ENCODE results near the gene GGT5. TPM values are rescaled to one million over a fixed set of nuclear protein-coding genes. Genes with fewer than 3 reads are reported as not detected.
"Not testable (repeated sequence)": the region's sequence is repeated elsewhere in the genome, so short reads cannot be mapped to it uniquely, and the experiment has no call there.

Gene GGT5
- total RNA-seq, 1 experiment from 2014 or later = 0.20 TPM

GRCh38 chr22:24249413-24249812, 4.5 kb upstream of the GGT5 start:
- POLR2A ChIA-PET; H3K36me3 Mint-ChIP-seq; ATAC-seq; DNase-seq (ENCODE audit: low spot score); H3K9me3 Mint-ChIP-seq; H3K27me3 Mint-ChIP-seq (ENCODE audit: low read depth); CTCF ChIA-PET; H3K4me1 Mint-ChIP-seq; H3K27ac Mint-ChIP-seq; H3K4me3 Mint-ChIP-seq: not testable (repeated sequence)

- H3K4me3 Mint-ChIP-seq; H3K4me1 Mint-ChIP-seq; DNase-seq (ENCODE audit: low spot score); ATAC-seq; H3K27ac Mint-ChIP-seq; POLR2A ChIA-PET; H3K27me3 Mint-ChIP-seq (ENCODE audit: low read depth); H3K9me3 Mint-ChIP-seq; H3K36me3 Mint-ChIP-seq: not testable (repeated sequence)
- CTCF ChIA-PET = interaction anchor here (2.0 kb wide), 1 partner anchor 59 kb away, joined by 62 read pairs; no protein-coding TSS in a partner anchor
These were observed 3.7 kb upstream of the GGT5 start for GRCh38 chr22:24248611-24249010.

GRCh38 chr22:24247564-24248344, 2.9 kb upstream of the GGT5 start:
- Mint-ChIP-seq H3K9me3 (no peaks in the 10 kb centered on the region), H3K36me3 (no peaks in the 10 kb centered on the region), H3K27ac (no peak overlapping the region), H3K27me3 (ENCODE audit: low read depth) (no peaks in the 10 kb centered on the region), H3K4me3 (no peak overlapping the region), H3K4me1 (peaks cover 13% of the 10 kb centered on the region)
- POLR2A ChIA-PET = no interaction called here
- CTCF ChIA-PET = interaction anchor here (0.6 to 2.0 kb wide), 19 partner anchors 11 to 1005 kb away, joined by 3 to 62 read pairs (median 3); partner anchors contain the start of gene SUSD2
- ATAC-seq (peak; percentile 100), DNase-seq (ENCODE audit: low spot score) (peak; percentile 91)
- TF ChIP-seq USF2 (CRISPR knock-in tag; IDR thresholded peaks at IDR 0.05) (peak; percentile 70), NFE2L1 (CRISPR knock-in tag; IDR thresholded peaks at IDR 0.05) (0 out of 2 replicates have a peak, but pooled peaks have one; percentile 31), ATF3 (CRISPR knock-in tag; conservative IDR thresholded peaks at IDR 0.05) (no peak), PRRX2 (CRISPR knock-in tag; IDR thresholded peaks at IDR 0.05) (no peak), ATF2 (CRISPR knock-in tag; IDR thresholded peaks at IDR 0.05; ENCODE audit: borderline replicate concordance, low read depth) (no peak), MAX (CRISPR knock-in tag; IDR thresholded peaks at IDR 0.05) (peak; percentile 85), ETV6 (CRISPR knock-in tag; IDR thresholded peaks at IDR 0.05) (peak; percentile 63; the same call in 1 of the 2 replicates), ZNF232 (CRISPR knock-in tag; IDR thresholded peaks at IDR 0.05) (0 out of 2 replicates have a peak, but pooled peaks have one; percentile 51), CTCF (IDR thresholded peaks at IDR 0.05) (peak; percentile 75; the same call in 1 of the 2 replicates), ZNF425 (CRISPR knock-in tag; conservative IDR thresholded peaks at IDR 0.05) (no peak), JAZF1 (CRISPR knock-in tag; IDR thresholded peaks at IDR 0.05) (no peak), CREM (CRISPR knock-in tag; IDR thresholded peaks at IDR 0.05) (no peak), USF1 (CRISPR knock-in tag; IDR thresholded peaks at IDR 0.05) (peak; percentile 66), TP53 (CRISPR knock-in tag; IDR thresholded peaks at IDR 0.05) (no peak), SMAD3 (CRISPR knock-in tag; IDR thresholded peaks at IDR 0.05; ENCODE audit: borderline replicate concordance) (peak; percentile 54; the same call in 1 of the 2 replicates), ZNF121 (CRISPR knock-in tag; IDR thresholded peaks at IDR 0.05) (no peak), HMGXB4 (CRISPR knock-in tag; IDR thresholded peaks at IDR 0.05) (peak; percentile 31; the same call in 1 of the 2 replicates), SP1 (CRISPR knock-in tag; conservative IDR thresholded peaks at IDR 0.05) (peak; percentile 59; the same call in 1 of the 2 replicates), ZBTB21 (CRISPR knock-in tag; IDR thresholded peaks at IDR 0.05; ENCODE audit: borderline replicate concordance) (no peak), NFATC4 (CRISPR knock-in tag; IDR thresholded peaks at IDR 0.05) (no peak), TEAD4 (CRISPR knock-in tag; IDR thresholded peaks at IDR 0.05) (no peak)

Measured in WTC11 (cell line).